Stimulated activated naive CD4-positive, alpha-beta T cell treated with Interleukin-2 at 50 U/mL for 16 hours (primary cell): ENCODE measurements around the gene COTL1.
A peak's percentile ranks its signal among the peaks of the same experiment; 100 is the strongest.
"Not testable (repeated sequence)": the region's sequence is repeated elsewhere in the genome, so short reads cannot be mapped to it uniquely, and the experiment has no call there.

Experiments used
- DNase-seq: peaks from one replicate; lab custom pipeline; 2025; lab: John Stamatoyannopoulos, UW

COTL1 gene

GRCh38 chr16:84643180-84643583, 25.3 kb upstream of the COTL1 start:
- no peak for DNase-seq

- DNase-seq, result no peak
These were observed 23.9 kb upstream of the COTL1 start for GRCh38 chr16:84641643-84642358.

- DNase-seq, result no peak
These were observed 22.3 kb upstream of the COTL1 start for GRCh38 chr16:84640145-84640544.

GRCh38 chr16:84638231-84638806, 20.4 kb upstream of the COTL1 start:
- no peak for DNase-seq

GRCh38 chr16:84637709-84638108, 19.8 kb upstream of the COTL1 start:
- no peak for DNase-seq

- DNase-seq, result no peak
These were observed 17.8 kb upstream of the COTL1 start for GRCh38 chr16:84635702-84636101.

GRCh38 chr16:84633622-84634021, 15.7 kb upstream of the COTL1 start:
- DNase-seq, result no peak

GRCh38 chr16:84632862-84633261, 15.0 kb upstream of the COTL1 start:
- DNase-seq, result not testable (repeated sequence)

- DNase-seq, result no peak
These were observed 14.0 kb upstream of the COTL1 start for GRCh38 chr16:84631886-84632285.

- no peak for DNase-seq
These were observed 13.2 kb upstream of the COTL1 start for GRCh38 chr16:84631153-84631466.

- DNase-seq, result no peak
These were observed 12.7 kb upstream of the COTL1 start for GRCh38 chr16:84630446-84631152.

- DNase-seq, result no peak
These were observed 12.1 kb upstream of the COTL1 start for GRCh38 chr16:84630009-84630408.

- no peak for DNase-seq
These were observed 11.7 kb upstream of the COTL1 start for GRCh38 chr16:84629580-84629979.

GRCh38 chr16:84628226-84628731, 10.4 kb upstream of the COTL1 start:
- DNase-seq, result no peak

GRCh38 chr16:84625556-84625955, 7.7 kb upstream of the COTL1 start:
- no peak for DNase-seq

GRCh38 chr16:84620913-84621312, 3.0 kb upstream of the COTL1 start:
- DNase-seq, result not testable (repeated sequence)

GRCh38 chr16:84618581-84619460, 943 bp upstream of the COTL1 start:
- DNase-seq, result no peak

- peak; percentile 33 for DNase-seq
These were observed 662 bp downstream of the COTL1 start for GRCh38 chr16:84617041-84617790.

GRCh38 chr16:84616515-84616914, 1.4 kb downstream of the COTL1 start:
- DNase-seq, result no peak

- DNase-seq, result no peak
These were observed 2.7 kb downstream of the COTL1 start for GRCh38 chr16:84614968-84615813.

GRCh38 chr16:84614623-84614967, 3.3 kb downstream of the COTL1 start:
- no peak for DNase-seq
